Measurements from ENCODE around the gene VWA3A. TPM values are rescaled to one million over a fixed set of nuclear protein-coding genes. Genes with fewer than 3 reads are reported as not detected.
"Not testable (repeated sequence)": the region's sequence is repeated elsewhere in the genome, so short reads cannot be mapped to it uniquely, and the experiment has no call there.

VWA3A gene
- total RNA-seq, 4 donors from 2014 or later: 0.18 TPM; not detected in 3

GRCh38 chr16:22195695-22196558, 103.6 kb downstream of the VWA3A start:
- Histone ChIP-seq H3K36me3 (no peaks in the 10 kb centered on the region), H3K27me3 (no peaks in the 10 kb centered on the region), H3K9me3 (no peaks in the 10 kb centered on the region), H3K4me1 (peaks cover 0 to 16% (median 4%) of the 10 kb centered on the region in 4 donors), H3K27ac (peak overlapping the region; percentile 48 to 77 (median 62)), H3K4me3 (peak overlapping the region; percentile 37 to 59 (median 46))
- peak; percentile 90 to 97 (median 95) for DNase-seq
- peak; percentile 21 to 45 for TF ChIP-seq POLR2A (IDR thresholded peaks at IDR 0.05)
- TF ChIP-seq, protein P1, sequence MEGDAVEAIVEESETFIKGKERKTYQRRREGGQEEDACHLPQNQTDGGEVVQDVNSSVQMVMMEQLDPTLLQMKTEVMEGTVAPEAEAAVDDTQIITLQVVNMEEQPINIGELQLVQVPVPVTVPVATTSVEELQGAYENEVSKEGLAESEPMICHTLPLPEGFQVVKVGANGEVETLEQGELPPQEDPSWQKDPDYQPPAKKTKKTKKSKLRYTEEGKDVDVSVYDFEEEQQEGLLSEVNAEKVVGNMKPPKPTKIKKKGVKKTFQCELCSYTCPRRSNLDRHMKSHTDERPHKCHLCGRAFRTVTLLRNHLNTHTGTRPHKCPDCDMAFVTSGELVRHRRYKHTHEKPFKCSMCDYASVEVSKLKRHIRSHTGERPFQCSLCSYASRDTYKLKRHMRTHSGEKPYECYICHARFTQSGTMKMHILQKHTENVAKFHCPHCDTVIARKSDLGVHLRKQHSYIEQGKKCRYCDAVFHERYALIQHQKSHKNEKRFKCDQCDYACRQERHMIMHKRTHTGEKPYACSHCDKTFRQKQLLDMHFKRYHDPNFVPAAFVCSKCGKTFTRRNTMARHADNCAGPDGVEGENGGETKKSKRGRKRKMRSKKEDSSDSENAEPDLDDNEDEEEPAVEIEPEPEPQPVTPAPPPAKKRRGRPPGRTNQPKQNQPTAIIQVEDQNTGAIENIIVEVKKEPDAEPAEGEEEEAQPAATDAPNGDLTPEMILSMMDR (IDR thresholded peaks at IDR 0.05): peak; percentile 72 to 92 (median 86)

DNA sequence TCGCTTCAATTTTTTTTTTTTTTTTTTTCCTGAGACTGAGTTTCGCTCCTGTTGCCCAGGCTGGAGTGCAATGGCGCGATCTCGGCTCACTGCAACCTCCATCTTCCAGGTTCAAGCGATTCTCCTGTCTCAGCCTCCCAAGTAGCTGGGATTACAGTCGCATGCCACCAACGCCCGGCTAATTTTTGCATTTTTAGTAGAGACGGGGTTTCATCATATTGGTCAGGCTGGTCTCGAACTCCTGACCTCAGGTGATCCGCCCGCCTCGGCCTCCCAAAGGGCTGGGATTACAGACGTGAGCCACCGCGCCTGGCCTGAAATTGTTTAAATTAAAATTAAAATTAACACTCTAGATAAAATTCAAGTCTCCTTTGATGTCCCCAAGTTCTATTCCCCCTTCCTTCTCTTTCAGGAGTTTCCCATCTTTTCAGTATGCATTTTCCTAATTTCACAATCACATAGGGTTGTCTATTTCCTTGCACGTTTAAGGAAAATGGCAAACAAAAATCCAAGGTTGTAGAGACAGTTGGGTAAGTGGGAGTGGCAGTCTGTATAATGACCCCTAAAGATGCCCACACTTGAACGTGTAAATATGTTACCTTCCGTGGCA, 104.3 kb downstream of the VWA3A start:
- not testable (repeated sequence) for H3K27ac ChIP-seq, H3K36me3 ChIP-seq, H3K27me3 ChIP-seq, DNase-seq, H3K9me3 ChIP-seq
- Histone ChIP-seq H3K4me1 (peaks cover 0 to 16% (median 4%) of the 10 kb centered on the region in 4 donors), H3K4me3 (peak overlapping the region in 3 of 4 donors; percentile 37 to 59 (median 46))

- Histone ChIP-seq H3K4me1 (peaks cover 0 to 9% (median 3%) of the 10 kb centered on the region in 4 donors), H3K4me3 (no peak overlapping the region), H3K27ac (peak overlapping the region in 3 of 4 donors; percentile 40 to 56 (median 40)), H3K36me3 (no peaks in the 10 kb centered on the region), H3K27me3 (no peaks in the 10 kb centered on the region), H3K9me3 (no peaks in the 10 kb centered on the region)
- TF ChIP-seq, protein P1 (IDR thresholded peaks at IDR 0.05): no peak
- TF ChIP-seq POLR2A (IDR thresholded peaks at IDR 0.05): no peak
- DNase-seq: no peak
Measured at GRCh38 chr16:22198547-22199293, 106.4 kb downstream of the VWA3A start.

GRCh38 chr16:22202261-22202637, 109.9 kb downstream of the VWA3A start:
- no peak for TF ChIP-seq POLR2A (IDR thresholded peaks at IDR 0.05)
- TF ChIP-seq, protein P1 (IDR thresholded peaks at IDR 0.05): no peak
- no peaks in the 10 kb centered on the region for H3K36me3 ChIP-seq
- no peaks in the 10 kb centered on the region for H3K9me3 ChIP-seq
- no peak overlapping the region for H3K27ac ChIP-seq
- H3K4me3 ChIP-seq: no peak overlapping the region
- DNase-seq: no peak
- peaks cover 0 to 9% (median 6%) of the 10 kb centered on the region in 4 donors for H3K4me1 ChIP-seq
- H3K27me3 ChIP-seq: no peaks in the 10 kb centered on the region

GRCh38 chr16:22203091-22203490, 110.8 kb downstream of the VWA3A start:
- no peak for DNase-seq
- H3K9me3 ChIP-seq: no peaks in the 10 kb centered on the region
- H3K27ac ChIP-seq: no peak overlapping the region
- H3K27me3 ChIP-seq: no peaks in the 10 kb centered on the region
- no peaks in the 10 kb centered on the region for H3K36me3 ChIP-seq
- TF ChIP-seq, protein P1 (IDR thresholded peaks at IDR 0.05): no peak
- no peak for TF ChIP-seq POLR2A (IDR thresholded peaks at IDR 0.05)
- no peak overlapping the region for H3K4me3 ChIP-seq
- H3K4me1 ChIP-seq: peaks cover 0 to 17% (median 10%) of the 10 kb centered on the region in 4 donors
